GM23338 (cell line): ENCODE data around the gene NFIB. TPM values are rescaled to one million over a fixed set of nuclear protein-coding genes. Genes with fewer than 3 reads are reported as not detected.

Experiments used
- ATAC-seq: fragments of 200-7000 bp; cut with Tn5 transposase; 3 replicates; pipeline ENCODE4 v1.9.1; 2020
- DNase-seq: peaks from one replicate; pipeline ENCODE4 v3.0.0-alpha.2; 2015; ENCODE audit warnings: low spot score
- H2AFZ ChIP-seq: fragments of 200-600 bp; sonication (generic); 2 replicates; pipeline ENCODE4 v1.8.0; 2016; ENCODE audit warnings: antibody characterized with exemption, mild to moderate bottlenecking, moderate library complexity
- H3F3A ChIP-seq: fragments of 200-600 bp; sonication (generic); replicated peaks from 2 replicates; pipeline ENCODE4 v1.8.0; 2017; ENCODE audit warnings: antibody characterized with exemption, mixed run types, low read depth
- H3K27ac ChIP-seq: fragments of 200-600 bp; sonication (generic); 2 replicates; pipeline ENCODE4 v1.6.1; 2016; ENCODE audit warnings: low read depth
- H3K27me3 ChIP-seq: fragments of 200-600 bp; sonication (generic); 2 replicates; pipeline ENCODE4 v1.8.0; 2016; ENCODE audit warnings: mild to moderate bottlenecking, mixed run types, moderate library complexity; ENCODE audit not compliant: insufficient read depth
- H3K36me3 ChIP-seq: fragments of 200-600 bp; sonication (generic); 2 replicates; pipeline ENCODE4 v1.8.0; 2016; ENCODE audit warnings: mild to moderate bottlenecking; ENCODE audit not compliant: insufficient read depth
- H3K4me1 ChIP-seq: fragments of 200-600 bp; sonication (generic); 2 replicates; pipeline ENCODE4 v1.8.0; 2016; ENCODE audit warnings: mild to moderate bottlenecking, moderate library complexity; ENCODE audit not compliant: insufficient read depth
- H3K4me2 ChIP-seq: fragments of 200-600 bp; sonication (generic); 2 replicates; pipeline ENCODE4 v1.7.1; 2017; ENCODE audit warnings: mixed run types
- H3K4me3 ChIP-seq: fragments of 200-600 bp; sonication (generic); 2 replicates; pipeline ENCODE4 v1.6.1; 2016; ENCODE audit warnings: mixed run types
- H3K79me2 ChIP-seq: fragments of 200-600 bp; sonication (generic); replicated peaks from 2 replicates; pipeline ENCODE4 v1.8.0; 2017; ENCODE audit warnings: mild to moderate bottlenecking; ENCODE audit not compliant: insufficient read depth
- H3K9me2 ChIP-seq: fragments of 200-600 bp; sonication (generic); 2 replicates; pipeline ENCODE4 v1.8.0; 2017; ENCODE audit not compliant: insufficient read depth
- H4K20me1 ChIP-seq: fragments of 200-600 bp; sonication (generic); replicated peaks from 2 replicates; pipeline ENCODE4 v1.8.0; 2017; ENCODE audit warnings: mild to moderate bottlenecking; ENCODE audit not compliant: insufficient read depth
- H3K27ac Mint-ChIP-seq: 2 replicates; pipeline ENCODE4 v1.8.0; 2020; ENCODE audit warnings: inconsistent platforms, mild to moderate bottlenecking, moderate library complexity, mixed read lengths
- H3K27me3 Mint-ChIP-seq: 3 replicates; pipeline ENCODE4 v1.8.0; 2022; ENCODE audit warnings: low read depth, mild to moderate bottlenecking, moderate library complexity, mixed read lengths, inconsistent platforms; ENCODE audit not compliant: insufficient read depth, poor library complexity
- H3K36me3 Mint-ChIP-seq: 3 replicates; pipeline ENCODE4 v1.8.0; 2021; ENCODE audit warnings: low read depth, mild to moderate bottlenecking, inconsistent platforms, moderate library complexity, mixed read lengths
- H3K4me1 Mint-ChIP-seq: 3 replicates; pipeline ENCODE4 v1.8.0; 2020; ENCODE audit warnings: mild to moderate bottlenecking, inconsistent platforms, mixed read lengths
- H3K4me3 Mint-ChIP-seq: 3 replicates; pipeline ENCODE4 v1.8.0; 2021; ENCODE audit warnings: moderate library complexity, mild to moderate bottlenecking, inconsistent platforms, mixed read lengths
- H3K9me3 Mint-ChIP-seq: 3 replicates; pipeline ENCODE4 v1.8.0; 2020; ENCODE audit warnings: moderate library complexity, mild to moderate bottlenecking, inconsistent platforms, mixed read lengths
- EZH2 ChIP-seq: fragments of 200-600 bp; sonication (generic); IDR thresholded peaks from one replicate; pipeline ENCODE4 v1.8.0; 2017; ENCODE audit warnings: antibody characterized with exemption, mild to moderate bottlenecking, low read depth; ENCODE audit not compliant: unreplicated experiment
- EZH2phosphoT487 ChIP-seq: fragments of 200-600 bp; sonication (generic); IDR thresholded peaks from one replicate; pipeline ENCODE4 v1.8.1; 2018; ENCODE audit warnings: antibody characterized with exemption; ENCODE audit not compliant: unreplicated experiment
- POLR2AphosphoS5 ChIP-seq: IDR thresholded peaks from 2 replicates; pipeline ENCODE4 v1.6.1; 2016; ENCODE audit warnings: antibody characterized with exemption, low read depth
- ZNF331 ChIP-seq: fragments of 250-450 bp; sonication (Bioruptor Pico); IDR thresholded peaks from 2 replicates; pipeline ENCODE4 v1.5.0; 2020; ENCODE audit warnings: low read depth, mild to moderate bottlenecking, moderate library complexity
- polyA plus RNA-seq: library from polyadenylated mRNA; unstranded; fragments of >200 nt; fragmentation: Nextera tagmentation; extraction: Ambion mirVana; gene quantifications from 2 replicates; pipeline ENCODE4 v1.2.1, GENCODE V29; 2016
- total RNA-seq: library from RNA; depleted of rRNA; stranded (reverse); fragments of >200 nt; shearing (Covaris generic); gene quantifications from 2 replicates; pipeline ENCODE4 v1.2.3, GENCODE V29; 2014
- TF ChIP-seq, protein P1 (sequence below), 2 experiments: fragments of 200-600 bp in 1 of 2; sonication (generic) in 1 of 2; conservative IDR thresholded peaks; 2 replicates each; pipeline versions ENCODE4 v1.5.1 to v1.6.1; 2016 to 2017; ENCODE audit warnings: antibody characterized with exemption in 2 of 2, low read depth in 2 of 2, mild to moderate bottlenecking in 2 of 2, moderate library complexity in 1 of 2
- TF ChIP-seq, protein P2 (sequence below): IDR thresholded peaks from 2 replicates; pipeline ENCODE4 v1.6.1; 2016; ENCODE audit warnings: antibody characterized with exemption
- TF ChIP-seq, protein P3 (sequence below): IDR thresholded peaks from one replicate; pipeline ENCODE4 v1.6.1; 2018; ENCODE audit warnings: antibody characterized with exemption; ENCODE audit not compliant: unreplicated experiment

The NFIB gene
- total and polyA plus RNA-seq, 2 experiments from 2014 or later, result 3.9 to 4.7 TPM

DNA sequence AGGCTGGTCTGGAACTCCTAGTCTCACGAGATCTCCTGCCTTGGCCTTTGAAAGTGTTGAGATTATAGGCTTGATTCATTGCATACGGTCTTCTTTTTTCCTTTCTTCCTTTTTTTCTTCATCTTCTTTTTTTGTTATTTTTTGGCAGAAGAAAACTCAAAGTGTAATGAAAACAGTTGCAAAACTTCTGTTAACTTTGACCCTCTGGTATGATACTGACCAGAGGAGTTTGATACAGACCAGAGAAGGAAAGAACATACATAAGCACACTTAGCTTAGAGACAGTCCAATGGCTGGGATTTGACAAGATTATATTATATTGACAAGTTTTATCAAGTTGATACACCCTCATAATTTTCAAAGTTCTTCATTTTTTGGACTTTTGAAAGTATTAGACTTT lies 181.2 kb downstream of the NFIB start (continued):
- TF ChIP-seq, protein P1, sequence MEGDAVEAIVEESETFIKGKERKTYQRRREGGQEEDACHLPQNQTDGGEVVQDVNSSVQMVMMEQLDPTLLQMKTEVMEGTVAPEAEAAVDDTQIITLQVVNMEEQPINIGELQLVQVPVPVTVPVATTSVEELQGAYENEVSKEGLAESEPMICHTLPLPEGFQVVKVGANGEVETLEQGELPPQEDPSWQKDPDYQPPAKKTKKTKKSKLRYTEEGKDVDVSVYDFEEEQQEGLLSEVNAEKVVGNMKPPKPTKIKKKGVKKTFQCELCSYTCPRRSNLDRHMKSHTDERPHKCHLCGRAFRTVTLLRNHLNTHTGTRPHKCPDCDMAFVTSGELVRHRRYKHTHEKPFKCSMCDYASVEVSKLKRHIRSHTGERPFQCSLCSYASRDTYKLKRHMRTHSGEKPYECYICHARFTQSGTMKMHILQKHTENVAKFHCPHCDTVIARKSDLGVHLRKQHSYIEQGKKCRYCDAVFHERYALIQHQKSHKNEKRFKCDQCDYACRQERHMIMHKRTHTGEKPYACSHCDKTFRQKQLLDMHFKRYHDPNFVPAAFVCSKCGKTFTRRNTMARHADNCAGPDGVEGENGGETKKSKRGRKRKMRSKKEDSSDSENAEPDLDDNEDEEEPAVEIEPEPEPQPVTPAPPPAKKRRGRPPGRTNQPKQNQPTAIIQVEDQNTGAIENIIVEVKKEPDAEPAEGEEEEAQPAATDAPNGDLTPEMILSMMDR (conservative IDR thresholded peaks at IDR 0.05; ENCODE audit: low read depth in 2 of 2), result no peak
- TF ChIP-seq ZNF331 (CRISPR knock-in tag), result no peak
- TF ChIP-seq EZH2phosphoT487, result no peak
- TF ChIP-seq, protein P2, sequence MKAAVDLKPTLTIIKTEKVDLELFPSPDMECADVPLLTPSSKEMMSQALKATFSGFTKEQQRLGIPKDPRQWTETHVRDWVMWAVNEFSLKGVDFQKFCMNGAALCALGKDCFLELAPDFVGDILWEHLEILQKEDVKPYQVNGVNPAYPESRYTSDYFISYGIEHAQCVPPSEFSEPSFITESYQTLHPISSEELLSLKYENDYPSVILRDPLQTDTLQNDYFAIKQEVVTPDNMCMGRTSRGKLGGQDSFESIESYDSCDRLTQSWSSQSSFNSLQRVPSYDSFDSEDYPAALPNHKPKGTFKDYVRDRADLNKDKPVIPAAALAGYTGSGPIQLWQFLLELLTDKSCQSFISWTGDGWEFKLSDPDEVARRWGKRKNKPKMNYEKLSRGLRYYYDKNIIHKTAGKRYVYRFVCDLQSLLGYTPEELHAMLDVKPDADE, result no peak
- TF ChIP-seq POLR2AphosphoS5, result no peak
- TF ChIP-seq, protein P3, sequence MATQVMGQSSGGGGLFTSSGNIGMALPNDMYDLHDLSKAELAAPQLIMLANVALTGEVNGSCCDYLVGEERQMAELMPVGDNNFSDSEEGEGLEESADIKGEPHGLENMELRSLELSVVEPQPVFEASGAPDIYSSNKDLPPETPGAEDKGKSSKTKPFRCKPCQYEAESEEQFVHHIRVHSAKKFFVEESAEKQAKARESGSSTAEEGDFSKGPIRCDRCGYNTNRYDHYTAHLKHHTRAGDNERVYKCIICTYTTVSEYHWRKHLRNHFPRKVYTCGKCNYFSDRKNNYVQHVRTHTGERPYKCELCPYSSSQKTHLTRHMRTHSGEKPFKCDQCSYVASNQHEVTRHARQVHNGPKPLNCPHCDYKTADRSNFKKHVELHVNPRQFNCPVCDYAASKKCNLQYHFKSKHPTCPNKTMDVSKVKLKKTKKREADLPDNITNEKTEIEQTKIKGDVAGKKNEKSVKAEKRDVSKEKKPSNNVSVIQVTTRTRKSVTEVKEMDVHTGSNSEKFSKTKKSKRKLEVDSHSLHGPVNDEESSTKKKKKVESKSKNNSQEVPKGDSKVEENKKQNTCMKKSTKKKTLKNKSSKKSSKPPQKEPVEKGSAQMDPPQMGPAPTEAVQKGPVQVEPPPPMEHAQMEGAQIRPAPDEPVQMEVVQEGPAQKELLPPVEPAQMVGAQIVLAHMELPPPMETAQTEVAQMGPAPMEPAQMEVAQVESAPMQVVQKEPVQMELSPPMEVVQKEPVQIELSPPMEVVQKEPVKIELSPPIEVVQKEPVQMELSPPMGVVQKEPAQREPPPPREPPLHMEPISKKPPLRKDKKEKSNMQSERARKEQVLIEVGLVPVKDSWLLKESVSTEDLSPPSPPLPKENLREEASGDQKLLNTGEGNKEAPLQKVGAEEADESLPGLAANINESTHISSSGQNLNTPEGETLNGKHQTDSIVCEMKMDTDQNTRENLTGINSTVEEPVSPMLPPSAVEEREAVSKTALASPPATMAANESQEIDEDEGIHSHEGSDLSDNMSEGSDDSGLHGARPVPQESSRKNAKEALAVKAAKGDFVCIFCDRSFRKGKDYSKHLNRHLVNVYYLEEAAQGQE, result no peak
- TF ChIP-seq EZH2, result no peak

DNA sequence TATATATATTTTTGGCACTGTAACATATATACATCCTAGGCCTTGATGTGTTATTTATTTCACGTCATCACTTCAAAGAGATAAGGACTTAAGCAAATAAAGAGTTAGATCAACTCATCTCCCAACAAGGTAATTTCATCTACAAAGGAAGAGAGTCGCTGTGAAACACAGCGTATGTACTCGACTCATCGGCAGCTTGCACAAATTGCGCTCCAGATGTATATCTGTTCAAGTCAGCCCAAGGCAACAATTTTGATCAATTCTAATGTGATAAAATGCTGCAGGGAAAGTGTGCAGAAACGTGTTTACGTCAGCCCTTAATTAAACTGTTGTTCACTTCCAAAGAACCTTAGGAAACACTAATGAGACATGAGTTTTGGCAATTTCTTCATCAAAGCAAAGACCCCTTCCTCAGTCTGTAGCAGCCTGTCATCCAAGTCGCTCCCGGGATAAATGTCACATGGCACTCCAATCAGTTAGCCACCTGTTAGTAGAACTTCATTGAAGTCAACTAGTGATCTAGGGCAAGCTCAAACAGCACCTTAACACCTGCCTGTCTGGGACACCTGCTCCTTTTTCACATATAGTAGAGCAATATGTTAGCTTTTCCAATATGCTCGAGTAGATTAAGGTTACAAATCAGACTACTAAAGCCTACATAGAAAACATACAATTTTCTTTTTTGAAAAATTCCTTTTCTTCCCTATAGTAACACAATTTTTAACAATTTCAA lies 182.4 kb downstream of the NFIB start:
- Histone ChIP-seq H3K27me3 (no peaks in the 10 kb centered on the region), H3F3A (no peaks in the 10 kb centered on the region), H4K20me1 (no peaks in the 10 kb centered on the region), H3K27ac (no peak overlapping the region), H2AFZ (no peak overlapping the region), H3K4me1 (no peaks in the 10 kb centered on the region), H3K4me2 (no peak overlapping the region), H3K79me2 (no peaks in the 10 kb centered on the region), H3K4me3 (no peak overlapping the region), H3K9me2 (no peaks in the 10 kb centered on the region), H3K36me3 (no peaks in the 10 kb centered on the region)
- DNase-seq, result no peak
- no peaks in the 10 kb centered on the region for H3K36me3 Mint-ChIP-seq
- ATAC-seq, result no peak
- no peaks in the 10 kb centered on the region for H3K9me3 Mint-ChIP-seq
- TF ChIP-seq POLR2AphosphoS5, result no peak
- H3K27me3 Mint-ChIP-seq, result no peaks in the 10 kb centered on the region
- H3K4me1 Mint-ChIP-seq, result no peaks in the 10 kb centered on the region
- no peak overlapping the region for H3K27ac Mint-ChIP-seq
- H3K4me3 Mint-ChIP-seq, result no peak overlapping the region
